Gastroesophageal sphincter (tissue), 3 donors: ENCODE measurements around the gene PPP2R5B.

Experiments used
- CTCF ChIP-seq, 4 experiments: fragments of 200-600 bp in 2 of 4; fragments of 450-650 bp in 2 of 4; sonication (generic) in 1 of 4; IDR thresholded peaks; one replicate each; pipeline ENCODE4 v1.5.1; 2017 to 2019; ENCODE audit warnings: antibody characterized with exemption in 4 of 4, mild to moderate bottlenecking in 2 of 4, moderate library complexity in 2 of 4
- EP300 ChIP-seq: sonication (generic); formaldehyde crosslinking; IDR thresholded peaks from one replicate; pipeline ENCODE4 v1.6.1; 2017; ENCODE audit warnings: antibody characterized with exemption, mild to moderate bottlenecking
- POLR2A ChIP-seq, 2 donors: fragments of 450-650 bp; IDR thresholded peaks; one replicate each; pipeline ENCODE4 v1.6.1; 2017; ENCODE audit warnings: antibody characterized with exemption in 2 of 2, mild to moderate bottlenecking in 2 of 2, moderate library complexity in 1 of 2

- TF ChIP-seq POLR2A (IDR thresholded peaks at IDR 0.05) (no peak), CTCF (IDR thresholded peaks at IDR 0.05) (no peak), EP300 (no peak)
These were observed 10.4 kb upstream of the PPP2R5B start for GRCh38 chr11:64914123-64914522.
